Gastroesophageal sphincter (tissue), 4 donors: Measurements from ENCODE around the gene ERCC6L. TPM values are rescaled to one million over a fixed set of nuclear protein-coding genes. Genes with fewer than 3 reads are reported as not detected.

Experiments
- ATAC-seq: fragments of 150-250 bp; one replicate; pipeline ENCODE4 v1.9.1; 2016; ENCODE audit warnings: mild to moderate bottlenecking, moderate library complexity
- H3K27ac ChIP-seq, 4 donors: fragments of 200-600 bp; sonication (generic) in 3 of 4; 1 replicate in 3 of 4; 2 replicates in 1 of 4; pipeline ENCODE4 v1.5.1; 2016 to 2019
- H3K27me3 ChIP-seq: fragments of 200-600 bp; sonication (generic); one replicate; pipeline ENCODE4 v1.5.1; 2019
- H3K36me3 ChIP-seq, 2 donors: fragments of 200-600 bp; sonication (generic); one replicate each; pipeline ENCODE4 v1.5.1; 2019; ENCODE audit warnings: control low read depth in 1 of 2
- H3K4me1 ChIP-seq, 3 donors: fragments of 200-600 bp; sonication (generic); 1 replicate in 2 of 3; 2 replicates in 1 of 3; pipeline ENCODE4 v1.5.1; 2016 to 2019; ENCODE audit warnings: control low read depth in 2 of 3
- H3K4me3 ChIP-seq, 2 donors: fragments of 200-600 bp; sonication (generic); one replicate each; pipeline ENCODE4 v1.5.1; 2019; ENCODE audit warnings: mild to moderate bottlenecking in 1 of 2, moderate library complexity in 1 of 2
- H3K9me3 ChIP-seq, 3 donors: fragments of 200-600 bp; sonication (generic); one replicate each; pipeline ENCODE4 v1.5.1; 2017 to 2019; ENCODE audit warnings: control low read depth in 2 of 3
- EP300 ChIP-seq: sonication (generic); formaldehyde crosslinking; IDR thresholded peaks from one replicate; pipeline ENCODE4 v1.6.1; 2017; ENCODE audit warnings: antibody characterized with exemption, mild to moderate bottlenecking
- POLR2A ChIP-seq, 2 donors: fragments of 450-650 bp; IDR thresholded peaks; one replicate each; pipeline ENCODE4 v1.6.1; 2017; ENCODE audit warnings: antibody characterized with exemption in 2 of 2, mild to moderate bottlenecking in 2 of 2, moderate library complexity in 1 of 2
- POLR2AphosphoS5 ChIP-seq: sonication (generic); formaldehyde crosslinking; IDR thresholded peaks from one replicate; pipeline ENCODE4 v1.6.1; 2017; ENCODE audit warnings: antibody characterized with exemption
- WGBS, 2 donors: methylation state at CpG; one replicate each; pipeline ENCODE4 v1.1.5; 2018; ENCODE audit warnings: low coverage in 1 of 2; 5-methylcytosine and 5-hydroxymethylcytosine counted together
- total RNA-seq, 4 donors: library from RNA; depleted of rRNA; stranded (reverse); fragments of >200 nt; gene quantifications; one replicate each; pipeline ENCODE4 v1.1.0, GENCODE V29; 2016
- TF ChIP-seq, protein P1 (sequence below), 4 experiments: fragments of 200-600 bp in 2 of 4; fragments of 450-650 bp in 2 of 4; sonication (generic) in 1 of 4; IDR thresholded peaks; one replicate each; pipeline ENCODE4 v1.5.1; 2017 to 2019; ENCODE audit warnings: antibody characterized with exemption in 4 of 4, mild to moderate bottlenecking in 2 of 4, moderate library complexity in 2 of 4

Gene ERCC6L
- total RNA-seq, 4 donors from 2014 or later = 0.37 TPM; not detected in 3

DNA sequence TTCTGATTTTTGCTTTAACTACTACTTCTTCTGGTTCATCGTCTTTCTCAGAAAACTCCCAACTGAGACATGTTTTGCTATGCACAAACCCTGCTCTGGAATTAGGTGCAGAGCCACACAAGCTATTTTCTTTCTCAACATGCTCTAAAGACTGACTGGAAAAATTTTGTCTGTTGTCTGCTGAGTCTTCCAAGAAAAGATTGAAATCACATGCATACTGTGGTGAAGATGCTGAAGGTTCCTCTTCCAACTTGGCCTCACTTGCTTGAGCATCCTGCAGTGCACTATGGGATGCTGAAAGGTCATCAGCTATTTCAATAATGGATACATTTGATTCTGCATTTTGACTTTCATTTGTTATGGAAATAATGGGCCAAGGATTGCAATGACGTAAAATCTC is 33.1 kb downstream of the ERCC6L start:
- peaks cover 0 to 12% of the 10 kb centered on the region in 2 donors for H3K36me3 ChIP-seq
- TF ChIP-seq POLR2A (IDR thresholded peaks at IDR 0.05) (no peak), EP300 (no peak), POLR2AphosphoS5 (no peak)
- TF ChIP-seq, protein P1, sequence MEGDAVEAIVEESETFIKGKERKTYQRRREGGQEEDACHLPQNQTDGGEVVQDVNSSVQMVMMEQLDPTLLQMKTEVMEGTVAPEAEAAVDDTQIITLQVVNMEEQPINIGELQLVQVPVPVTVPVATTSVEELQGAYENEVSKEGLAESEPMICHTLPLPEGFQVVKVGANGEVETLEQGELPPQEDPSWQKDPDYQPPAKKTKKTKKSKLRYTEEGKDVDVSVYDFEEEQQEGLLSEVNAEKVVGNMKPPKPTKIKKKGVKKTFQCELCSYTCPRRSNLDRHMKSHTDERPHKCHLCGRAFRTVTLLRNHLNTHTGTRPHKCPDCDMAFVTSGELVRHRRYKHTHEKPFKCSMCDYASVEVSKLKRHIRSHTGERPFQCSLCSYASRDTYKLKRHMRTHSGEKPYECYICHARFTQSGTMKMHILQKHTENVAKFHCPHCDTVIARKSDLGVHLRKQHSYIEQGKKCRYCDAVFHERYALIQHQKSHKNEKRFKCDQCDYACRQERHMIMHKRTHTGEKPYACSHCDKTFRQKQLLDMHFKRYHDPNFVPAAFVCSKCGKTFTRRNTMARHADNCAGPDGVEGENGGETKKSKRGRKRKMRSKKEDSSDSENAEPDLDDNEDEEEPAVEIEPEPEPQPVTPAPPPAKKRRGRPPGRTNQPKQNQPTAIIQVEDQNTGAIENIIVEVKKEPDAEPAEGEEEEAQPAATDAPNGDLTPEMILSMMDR (IDR thresholded peaks at IDR 0.05) = no peak
- H3K9me3 ChIP-seq = no peaks in the 10 kb centered on the region
- 70 to 94% methylated on average over 2 of the region's 2 CpGs for WGBS, 2 donors
- H3K27ac ChIP-seq = no peak overlapping the region
- H3K4me3 ChIP-seq = no peak overlapping the region
- ATAC-seq = no peak
- H3K4me1 ChIP-seq = no peaks in the 10 kb centered on the region
- no peaks in the 10 kb centered on the region for H3K27me3 ChIP-seq

DNA sequence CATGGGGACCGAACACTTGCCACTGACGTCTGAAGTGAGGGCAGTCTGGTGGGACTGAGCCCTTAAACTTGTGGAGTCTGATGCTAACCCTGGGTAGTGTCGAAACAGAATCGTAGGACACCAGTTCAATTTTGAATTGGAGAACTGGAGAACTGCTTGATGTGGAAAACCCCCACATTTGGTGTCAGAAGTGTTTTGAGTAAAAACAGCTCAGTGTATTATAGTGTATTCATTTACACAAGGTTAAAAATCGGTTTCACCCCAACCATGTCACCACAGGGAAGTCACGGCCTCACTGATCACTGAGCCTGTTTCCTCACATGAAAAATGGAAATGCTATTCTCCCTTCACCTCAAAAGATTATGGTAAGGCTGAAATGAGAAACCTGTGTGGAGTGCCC is 35.4 kb downstream of the ERCC6L start:
- Histone ChIP-seq H3K9me3 (no peaks in the 10 kb centered on the region), H3K27me3 (no peaks in the 10 kb centered on the region), H3K4me3 (no peak overlapping the region), H3K27ac (no peak overlapping the region), H3K4me1 (no peaks in the 10 kb centered on the region), H3K36me3 (peaks cover 0 to 25% of the 10 kb centered on the region in 2 donors)
- 56 to 82% methylated on average over 4 to 5 of the region's 6 CpGs for WGBS, 2 donors
- no peak for ATAC-seq
- TF ChIP-seq EP300 (no peak), POLR2AphosphoS5 (no peak), POLR2A (IDR thresholded peaks at IDR 0.05) (no peak)
- TF ChIP-seq, protein P1 (IDR thresholded peaks at IDR 0.05) = no peak

DNA sequence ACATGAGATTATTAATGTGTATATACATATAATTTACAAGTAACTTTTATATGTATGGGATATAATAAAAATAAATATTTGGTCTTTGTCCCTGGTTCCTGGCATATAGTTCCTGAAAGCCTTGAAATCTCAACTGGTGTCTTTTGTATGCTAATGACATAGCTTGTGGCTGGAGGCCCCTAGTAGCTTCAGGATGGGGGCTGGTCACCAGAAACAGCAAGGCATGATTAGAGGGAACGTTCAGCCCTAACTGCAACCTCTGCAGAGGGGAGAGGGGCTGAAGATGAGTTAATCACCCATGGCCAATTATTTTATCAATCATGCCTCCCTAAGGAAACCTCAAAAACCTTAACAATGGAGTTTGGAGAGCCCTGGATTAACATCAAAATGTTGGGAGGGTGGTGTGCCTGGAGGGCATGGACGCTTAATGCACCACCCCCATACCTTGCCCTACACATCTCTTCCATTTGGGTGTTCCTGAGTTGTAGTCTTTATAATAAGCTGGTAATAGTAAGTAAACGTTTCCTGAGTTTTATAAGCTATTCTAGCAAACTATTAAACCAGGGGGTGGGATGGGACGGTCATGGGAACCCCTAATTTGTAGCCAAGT is 35.9 kb downstream of the ERCC6L start:
- no peaks in the 10 kb centered on the region for H3K27me3 ChIP-seq
- TF ChIP-seq POLR2AphosphoS5 (no peak), POLR2A (IDR thresholded peaks at IDR 0.05) (no peak), EP300 (no peak)
- TF ChIP-seq, protein P1 (IDR thresholded peaks at IDR 0.05) = no peak
- no peak for ATAC-seq
- H3K9me3 ChIP-seq = no peaks in the 10 kb centered on the region
- 58 to 100% methylated on average over 1 to 4 of the region's 4 CpGs for WGBS, 2 donors
- no peak overlapping the region for H3K4me3 ChIP-seq
- H3K4me1 ChIP-seq = no peaks in the 10 kb centered on the region
- peaks cover 0 to 31% of the 10 kb centered on the region in 2 donors for H3K36me3 ChIP-seq
- no peak overlapping the region for H3K27ac ChIP-seq

DNA sequence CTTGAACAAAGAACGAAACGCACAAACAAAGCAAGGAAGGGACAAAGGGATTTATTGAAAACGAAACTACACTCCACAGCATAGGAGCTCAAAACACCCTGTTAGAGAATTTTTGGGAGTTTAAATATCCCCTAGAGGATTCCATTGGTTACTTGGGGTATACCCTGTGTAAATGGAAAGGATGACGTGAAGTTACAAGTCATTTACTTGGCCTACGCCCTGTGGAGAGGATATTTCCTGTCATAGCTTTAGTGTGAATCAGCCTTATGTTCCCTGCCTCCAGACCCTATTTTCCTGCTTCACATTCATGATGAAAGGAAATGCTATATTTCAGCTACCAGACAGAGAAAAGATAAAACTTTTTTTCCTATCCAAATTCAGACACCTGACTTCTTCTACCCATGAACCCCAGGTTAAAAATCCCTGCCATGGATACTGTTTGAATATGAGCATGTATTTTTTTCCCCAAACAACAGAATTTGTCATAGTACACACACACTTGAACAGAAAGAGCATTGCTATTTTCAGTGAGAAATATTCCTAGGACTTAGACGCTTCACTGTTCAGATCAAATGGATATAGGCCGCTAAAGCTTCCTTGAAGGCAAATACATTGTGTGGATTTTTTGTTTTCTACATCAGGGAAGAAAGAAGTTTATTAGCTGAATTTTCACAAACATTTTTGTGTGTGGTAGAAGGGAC is 36.8 kb downstream of the ERCC6L start:
- Histone ChIP-seq H3K4me1 (no peaks in the 10 kb centered on the region), H3K36me3 (peaks cover 0 to 40% of the 10 kb centered on the region in 2 donors), H3K4me3 (no peak overlapping the region), H3K27ac (no peak overlapping the region), H3K9me3 (no peaks in the 10 kb centered on the region), H3K27me3 (no peaks in the 10 kb centered on the region)
- WGBS, 2 donors = 64 to 69% methylated on average over 6 to 7 of the region's 7 CpGs
- no peak for ATAC-seq
- no peak for TF ChIP-seq EP300
- TF ChIP-seq, protein P1 (IDR thresholded peaks at IDR 0.05) = no peak
- TF ChIP-seq POLR2A (IDR thresholded peaks at IDR 0.05) = no peak
- TF ChIP-seq POLR2AphosphoS5 = no peak

DNA sequence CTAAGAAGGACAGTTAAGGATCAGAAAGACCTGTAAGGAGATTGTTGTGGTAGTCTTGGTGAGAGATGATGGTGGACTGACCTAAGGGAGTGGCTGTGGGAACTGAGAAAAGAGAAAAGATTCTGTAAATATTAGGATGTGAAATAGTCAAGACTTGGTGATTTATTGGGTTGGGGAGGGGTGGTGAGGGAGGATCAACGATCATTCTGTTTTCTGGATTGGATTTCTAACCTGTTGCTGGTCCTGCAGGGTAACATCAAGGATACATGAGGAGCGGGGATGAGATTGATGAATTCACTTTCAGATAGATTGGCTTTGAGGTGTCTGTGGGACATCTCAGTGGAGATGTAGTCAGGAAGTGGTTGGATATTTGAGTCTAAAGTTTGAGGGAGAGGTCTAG is 55.9 kb downstream of the ERCC6L start:
- H3K36me3 ChIP-seq = peaks cover 0 to 17% of the 10 kb centered on the region in 2 donors
- H3K4me3 ChIP-seq = no peak overlapping the region
- TF ChIP-seq EP300 (no peak), POLR2A (IDR thresholded peaks at IDR 0.05) (no peak), POLR2AphosphoS5 (no peak)
- TF ChIP-seq, protein P1 (IDR thresholded peaks at IDR 0.05) = no peak
- WGBS, 2 donors = 70 to 80% methylated on average over 2 of the region's 2 CpGs
- no peaks in the 10 kb centered on the region for H3K9me3 ChIP-seq
- peaks cover 0 to 26% (median 4%) of the 10 kb centered on the region in 3 donors for H3K4me1 ChIP-seq
- no peak overlapping the region for H3K27ac ChIP-seq
- H3K27me3 ChIP-seq = no peaks in the 10 kb centered on the region
- ATAC-seq = no peak
